ENCODE data around the gene ADIPOR1.
"Not testable (repeated sequence)": the region's sequence is repeated elsewhere in the genome, so short reads cannot be mapped to it uniquely, and the experiment has no call there.

ADIPOR1 gene

GRCh38 chr1:202936409-202936808 lies 21.7 kb downstream of the ADIPOR1 start:
- DNase-seq (ENCODE audit: low read depth): not testable (repeated sequence)

- DNase-seq (ENCODE audit: low read depth): no peak
These were observed 22.3 kb downstream of the ADIPOR1 start for GRCh38 chr1:202935844-202936243.

- no peak for DNase-seq (ENCODE audit: low read depth)
These were observed 23.4 kb downstream of the ADIPOR1 start for GRCh38 chr1:202934755-202935154.

- no peak for DNase-seq (ENCODE audit: low read depth)
These were observed 25.6 kb downstream of the ADIPOR1 start for GRCh38 chr1:202932476-202932875.

GRCh38 chr1:202926581-202927491 lies 31.3 kb downstream of the ADIPOR1 start, which contains the start of gene KLHL12:
Gene KLHL12 (minus strand): TSS chr1:202927234. CDS start chr1:202925162, 2,072 bp downstream.
- DNase-seq (ENCODE audit: low read depth): peak; percentile 96

GRCh38 chr1:202923533-202923932 lies 34.6 kb downstream of the ADIPOR1 start:
- no peak for DNase-seq (ENCODE audit: low read depth)

- no peak for DNase-seq (ENCODE audit: low read depth)
These were observed 38.5 kb downstream of the ADIPOR1 start for GRCh38 chr1:202919615-202920014.

- no peak for DNase-seq (ENCODE audit: low read depth)
These were observed 43.0 kb downstream of the ADIPOR1 start for GRCh38 chr1:202915146-202915545.

- not testable (repeated sequence) for DNase-seq (ENCODE audit: low read depth)
These were observed 45.6 kb downstream of the ADIPOR1 start for GRCh38 chr1:202912476-202912875.

- DNase-seq (ENCODE audit: low read depth): no peak
These were observed 48.6 kb downstream of the ADIPOR1 start for GRCh38 chr1:202909494-202909893.

- no peak for DNase-seq (ENCODE audit: low read depth)
These were observed 49.1 kb downstream of the ADIPOR1 start for GRCh38 chr1:202908998-202909397.

GRCh38 chr1:202905331-202905730 lies 52.8 kb downstream of the ADIPOR1 start:
- no peak for DNase-seq (ENCODE audit: low read depth)

GRCh38 chr1:202903808-202904207 lies 54.3 kb downstream of the ADIPOR1 start:
- not testable (repeated sequence) for DNase-seq (ENCODE audit: low read depth)

GRCh38 chr1:202901555-202901954 lies 56.6 kb downstream of the ADIPOR1 start:
- no peak for DNase-seq (ENCODE audit: low read depth)

- no peak for DNase-seq (ENCODE audit: low read depth)
These were observed 65.6 kb downstream of the ADIPOR1 start for GRCh38 chr1:202892501-202892900.

Data from EH (cell line).